Esophagus mucosa (tissue), 1 donor: ENCODE results near the gene ZFP1. TPM values are rescaled to one million over a fixed set of nuclear protein-coding genes. Genes with fewer than 3 reads are reported as not detected.
"Not testable (repeated sequence)": the region's sequence is repeated elsewhere in the genome, so short reads cannot be mapped to it uniquely, and the experiment has no call there.

ENCODE experiments used
- ATAC-seq: fragments of 200-7000 bp; cut with Tn5 transposase; one replicate; pipeline ENCODE4 v1.9.1; 2020
- total RNA-seq: library from RNA; stranded (reverse); gene quantifications from one replicate; pipeline ENCODE4 v1.2.4, GENCODE V29; 2023
- donor health status: DM: yes; HTN: yes; CAD: no.

Gene ZFP1
- total RNA-seq, 1 donor from 2014 or later, result 4.3 TPM

DNA sequence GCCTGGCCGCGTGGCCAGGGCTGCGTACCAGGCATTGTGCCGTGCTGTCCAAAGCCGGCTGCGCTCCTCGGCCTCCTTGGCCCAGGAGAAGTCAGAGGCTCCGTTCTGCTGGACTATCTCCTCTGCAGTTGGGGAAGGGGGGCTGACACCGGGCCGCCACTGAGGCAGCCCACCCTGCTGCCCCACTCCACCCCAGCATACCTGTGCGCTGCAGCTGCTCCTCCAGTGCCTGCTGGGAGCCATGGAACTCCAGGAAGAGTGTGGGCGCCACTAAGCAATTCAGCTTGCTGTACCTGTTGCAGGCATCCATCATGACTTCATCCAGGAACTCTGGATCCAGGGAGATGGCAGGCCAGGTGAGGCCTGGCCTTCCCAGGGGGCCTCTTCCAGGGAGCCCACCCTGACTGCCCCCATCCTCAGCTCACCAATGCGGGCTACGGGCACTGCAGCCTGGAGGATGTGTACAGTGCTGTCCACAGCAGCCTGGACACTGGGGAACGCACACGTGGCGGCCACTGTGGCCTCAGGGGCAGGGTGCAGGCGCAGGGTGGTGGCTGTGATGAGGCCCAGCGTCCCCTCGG lies 34.7 kb upstream of the ZFP1 start:
- no peak for ATAC-seq

DNA sequence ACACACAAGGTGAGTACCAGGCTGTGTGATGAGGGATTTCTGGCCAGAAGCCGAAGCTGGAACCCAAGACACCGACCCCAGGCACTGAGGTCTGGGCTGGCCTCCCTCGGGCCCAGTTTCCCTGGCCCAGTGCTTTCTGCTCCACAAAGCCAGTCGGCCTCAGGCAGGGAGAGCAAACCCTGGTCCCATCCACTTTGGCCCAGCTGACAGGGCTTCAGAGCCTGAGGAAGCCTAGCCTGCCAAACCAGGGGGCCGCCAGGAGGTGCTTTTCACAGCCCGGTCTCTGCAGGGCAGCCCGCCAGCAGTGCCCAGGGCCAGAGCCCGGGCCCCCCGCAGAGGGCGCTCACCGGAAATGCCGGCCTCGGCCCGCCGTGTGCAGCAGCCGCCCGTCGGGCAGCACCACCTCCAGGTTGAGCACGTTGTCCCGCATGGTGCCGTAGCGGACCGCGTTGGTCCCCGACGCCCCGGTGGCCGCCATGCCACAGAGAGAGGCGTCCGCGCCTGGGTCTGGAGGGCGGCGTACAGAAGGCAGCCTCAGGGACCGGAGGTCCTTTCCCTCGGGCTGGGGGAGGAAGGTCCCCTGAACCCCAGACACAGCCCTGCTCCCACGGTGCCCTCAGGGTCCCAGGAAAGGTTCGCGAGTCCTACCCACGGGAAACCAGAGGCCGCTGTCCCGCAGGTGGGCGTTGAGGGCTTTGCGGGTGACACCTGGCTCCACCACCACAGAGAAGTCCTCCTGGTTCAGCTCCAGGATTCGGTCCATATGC lies 34.0 kb upstream of the ZFP1 start:
- no peak for ATAC-seq

DNA sequence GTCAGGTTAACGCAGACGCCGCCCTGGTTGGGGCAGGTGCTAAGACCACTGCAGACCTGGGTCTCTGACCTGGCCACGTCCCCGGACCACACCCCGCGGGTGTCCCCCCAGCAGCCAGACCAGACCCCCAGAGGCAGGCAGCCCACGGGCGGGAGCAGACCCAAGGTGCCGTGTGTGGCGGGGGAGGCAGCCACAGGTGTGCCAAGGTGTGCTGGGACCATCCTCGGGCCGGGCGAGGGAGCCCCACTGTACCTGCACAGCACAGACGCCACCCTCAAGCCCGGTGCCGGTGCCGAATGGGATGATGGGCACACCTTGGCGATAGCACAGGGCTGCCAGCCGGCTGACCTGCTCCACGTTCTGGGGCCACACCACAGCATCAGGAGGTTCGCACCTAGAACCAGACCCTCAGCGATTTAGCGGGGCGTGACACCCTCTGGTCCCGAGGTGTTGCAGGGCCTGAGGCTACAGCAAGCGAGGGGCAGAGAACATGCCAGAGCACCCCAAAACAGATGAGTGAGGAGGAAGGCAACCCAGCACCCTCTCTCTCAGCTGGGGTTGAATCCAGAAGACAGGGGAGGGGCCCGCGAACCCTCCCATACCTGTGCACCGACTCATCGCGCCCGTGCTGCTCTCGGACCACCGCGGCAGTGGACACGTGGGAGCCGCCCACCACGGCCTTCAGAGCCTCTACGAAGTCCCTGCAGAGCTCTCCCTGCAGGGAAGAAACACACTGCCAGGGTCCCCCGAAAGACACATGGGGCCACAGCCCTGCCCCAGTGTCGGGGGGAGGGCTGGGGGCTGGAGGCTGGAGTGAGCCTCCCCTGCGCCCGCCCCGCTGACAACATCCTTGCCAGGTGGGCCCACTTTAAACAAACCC lies 33.1 kb upstream of the ZFP1 start:
- ATAC-seq, result no peak

DNA sequence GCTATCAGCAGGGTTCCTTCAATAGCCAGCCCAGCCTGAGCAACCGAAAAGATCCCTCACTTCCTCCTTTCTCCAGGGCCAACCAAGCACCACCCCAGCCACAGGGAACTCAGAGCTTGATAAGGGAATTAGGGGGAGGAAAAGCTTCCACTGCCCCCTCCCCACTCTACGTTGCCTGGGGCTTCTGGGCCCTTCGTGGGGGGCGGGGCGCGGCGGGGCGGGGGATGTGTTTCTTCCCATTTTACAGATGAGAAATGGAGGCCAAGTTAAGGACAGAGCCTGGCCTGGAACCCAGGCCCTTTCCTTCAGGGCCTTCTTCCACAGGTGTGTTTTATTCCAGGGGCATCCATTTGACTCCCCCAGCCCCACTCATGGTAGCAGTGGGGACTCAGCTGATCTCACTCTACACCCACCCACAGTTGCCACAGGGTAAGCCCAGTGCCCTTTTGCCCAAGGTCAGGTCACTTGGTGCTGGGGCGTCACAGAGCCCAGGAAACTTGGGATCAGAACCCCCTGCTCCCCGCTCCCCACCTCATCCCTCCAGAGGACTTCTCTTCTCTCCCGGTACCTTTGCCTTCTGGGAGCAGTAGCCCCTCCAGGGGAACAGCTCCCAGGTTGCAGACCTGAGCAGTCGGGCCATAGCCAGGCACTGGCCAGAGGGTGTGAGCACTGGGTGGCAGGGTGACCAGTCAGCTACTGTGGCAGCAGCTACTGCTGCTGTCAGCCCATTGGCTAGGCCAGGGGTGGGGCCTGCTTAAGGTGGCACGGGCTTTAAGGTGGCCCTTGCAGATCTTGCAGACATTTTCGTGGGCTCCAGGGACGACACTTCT lies 32.0 kb upstream of the ZFP1 start, which contains the start of gene LDHD:
TSS of gene LDHD (minus strand) at position 700 of the 830 bp plus-strand sequence. CDS start at position 640, 60 bp downstream.
- peak; percentile 87 for ATAC-seq

DNA sequence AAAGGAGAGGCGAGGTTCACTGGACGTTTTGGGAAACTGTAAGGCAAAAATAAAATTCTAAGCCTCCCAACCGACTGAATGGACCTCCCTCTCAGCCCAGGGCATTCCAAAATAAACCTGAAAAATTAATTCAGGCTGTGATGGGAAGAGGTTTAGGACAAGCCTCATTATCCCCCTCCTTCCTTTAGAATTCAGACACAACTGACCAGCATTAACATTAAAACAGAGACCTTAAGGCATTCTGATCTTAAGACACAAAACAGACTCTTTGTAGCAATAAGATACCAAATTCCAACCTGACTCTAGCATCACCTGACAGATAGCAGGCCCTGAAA lies 31.4 kb upstream of the ZFP1 start:
- no peak for ATAC-seq

DNA sequence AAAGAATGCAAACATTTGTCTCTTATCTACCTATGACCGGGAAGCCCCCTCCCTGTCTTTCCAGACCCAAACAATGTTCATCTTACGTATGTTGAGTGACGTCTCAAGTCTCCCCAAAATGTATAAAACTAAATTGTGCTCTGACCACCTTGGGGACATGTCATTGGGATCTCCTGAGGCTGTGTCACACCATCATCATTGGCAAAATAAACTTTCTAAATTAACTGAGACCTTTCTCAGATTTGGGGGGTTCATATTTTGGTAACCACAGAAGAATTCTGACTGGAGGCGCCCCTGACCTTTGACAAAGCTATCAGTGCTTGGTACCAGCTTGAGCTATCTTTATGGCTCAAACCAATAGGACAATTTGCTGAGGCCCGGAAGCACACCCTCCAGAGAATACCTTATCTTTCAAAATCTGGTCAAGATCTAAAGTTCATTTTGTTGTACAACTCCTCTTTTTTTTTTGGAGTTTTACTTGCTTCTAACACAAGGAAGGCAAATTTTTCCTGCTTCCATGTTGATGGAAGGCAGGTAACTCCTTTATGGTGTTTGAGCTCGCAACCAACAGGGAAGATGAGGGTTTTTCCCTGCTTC lies 29.3 kb upstream of the ZFP1 start:
- ATAC-seq, result no peak

DNA sequence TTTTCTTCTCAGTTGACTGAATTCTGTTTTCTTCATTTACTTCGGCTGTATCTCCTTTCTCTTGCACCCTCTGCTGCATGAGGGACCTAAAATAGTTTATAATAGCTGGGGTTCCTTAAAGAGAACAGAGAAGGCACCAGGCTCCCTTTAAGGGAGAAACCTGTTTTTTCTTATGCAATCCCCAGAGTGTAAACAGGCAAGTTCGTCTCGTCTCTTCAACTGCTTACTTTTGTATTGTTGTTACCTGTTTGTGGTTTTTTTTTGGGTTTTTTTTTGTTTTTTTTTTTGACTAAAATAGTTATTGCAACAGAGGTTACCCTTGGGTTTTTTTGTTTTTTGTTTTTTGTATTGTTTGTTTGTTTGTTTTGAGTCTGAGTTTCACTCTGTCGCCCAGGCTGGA lies 28.1 kb upstream of the ZFP1 start:
- ATAC-seq, result no peak

DNA sequence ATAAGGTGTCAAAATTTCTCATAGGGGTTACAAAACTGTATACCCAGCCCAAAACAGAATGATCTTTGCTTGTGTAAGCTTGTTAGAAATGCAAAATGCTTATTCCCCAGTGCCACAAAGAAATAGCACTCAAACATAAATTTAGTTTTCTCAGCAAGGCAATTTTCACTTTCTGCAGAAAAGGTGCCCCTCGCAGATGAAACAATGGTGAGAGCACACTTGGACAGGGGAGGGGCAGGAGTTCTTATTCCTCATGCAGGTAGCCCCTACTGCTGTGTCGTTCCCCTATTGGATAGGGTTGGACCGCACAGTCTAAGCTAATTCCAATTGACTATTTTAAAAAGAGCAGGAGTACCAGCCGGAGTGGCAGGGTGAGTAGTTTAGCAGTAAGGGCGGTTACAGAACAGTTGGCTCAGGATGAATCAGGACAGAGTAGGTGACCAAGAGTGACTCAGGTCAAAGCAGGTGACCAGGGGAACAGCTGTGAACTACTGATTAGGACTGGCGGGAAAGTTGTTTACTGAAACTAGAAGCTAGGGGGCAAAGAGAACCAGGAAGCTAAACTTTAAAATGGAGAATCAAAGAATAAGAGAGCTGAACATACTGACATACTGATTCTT lies 26.3 kb upstream of the ZFP1 start:
- no peak for ATAC-seq

DNA sequence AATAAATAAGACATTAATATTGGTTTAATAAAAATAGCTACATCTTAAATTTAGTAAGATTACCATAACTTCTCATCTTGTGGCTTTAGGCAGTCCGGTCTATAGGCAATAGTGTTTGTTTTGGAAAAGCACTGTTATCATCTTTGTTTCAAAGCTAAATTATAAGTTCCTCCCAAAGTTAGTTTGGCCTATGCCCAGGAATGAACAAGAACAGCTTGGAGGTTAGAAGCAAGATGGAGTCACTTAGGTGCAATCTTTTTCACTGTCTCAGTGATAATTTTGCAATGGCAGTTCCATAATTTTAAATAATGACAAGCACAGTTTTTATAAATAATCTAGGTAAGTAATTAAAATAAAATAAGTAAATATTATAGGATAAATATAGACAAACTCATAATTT lies 25.7 kb upstream of the ZFP1 start:
- ATAC-seq, result no peak

DNA sequence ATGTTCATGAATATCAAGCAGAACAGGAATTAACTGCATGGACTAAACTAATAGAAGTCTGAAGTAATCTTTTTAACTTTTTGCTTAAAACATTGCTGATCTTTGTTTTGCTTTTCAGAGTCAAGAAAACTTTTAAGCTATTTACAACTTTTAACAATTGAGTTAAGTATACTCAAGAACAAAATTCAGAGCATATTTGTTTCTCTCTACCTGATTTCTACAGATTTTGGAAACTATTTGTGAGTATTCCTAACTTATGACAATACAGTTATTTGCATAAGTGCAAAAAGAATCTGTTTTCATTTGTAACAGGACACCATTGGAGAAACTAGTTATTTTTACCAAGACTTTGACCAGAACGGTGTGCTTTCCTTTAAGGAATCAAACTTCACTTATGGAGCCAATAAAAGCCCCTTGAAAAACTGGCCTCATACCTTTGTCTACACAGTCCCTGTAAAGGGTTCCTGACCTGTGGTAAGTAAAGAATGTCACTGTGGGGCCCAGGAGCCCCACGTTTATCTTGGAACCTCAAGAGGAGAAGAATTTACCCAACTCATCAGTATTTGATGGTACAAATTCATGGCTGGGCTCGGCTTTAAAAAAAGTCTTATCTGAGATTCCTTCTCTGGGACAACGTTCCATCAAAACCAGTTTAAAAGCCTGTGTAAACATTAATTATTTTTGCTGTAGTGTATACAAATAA lies 20.5 kb upstream of the ZFP1 start:
- ATAC-seq, result no peak

DNA sequence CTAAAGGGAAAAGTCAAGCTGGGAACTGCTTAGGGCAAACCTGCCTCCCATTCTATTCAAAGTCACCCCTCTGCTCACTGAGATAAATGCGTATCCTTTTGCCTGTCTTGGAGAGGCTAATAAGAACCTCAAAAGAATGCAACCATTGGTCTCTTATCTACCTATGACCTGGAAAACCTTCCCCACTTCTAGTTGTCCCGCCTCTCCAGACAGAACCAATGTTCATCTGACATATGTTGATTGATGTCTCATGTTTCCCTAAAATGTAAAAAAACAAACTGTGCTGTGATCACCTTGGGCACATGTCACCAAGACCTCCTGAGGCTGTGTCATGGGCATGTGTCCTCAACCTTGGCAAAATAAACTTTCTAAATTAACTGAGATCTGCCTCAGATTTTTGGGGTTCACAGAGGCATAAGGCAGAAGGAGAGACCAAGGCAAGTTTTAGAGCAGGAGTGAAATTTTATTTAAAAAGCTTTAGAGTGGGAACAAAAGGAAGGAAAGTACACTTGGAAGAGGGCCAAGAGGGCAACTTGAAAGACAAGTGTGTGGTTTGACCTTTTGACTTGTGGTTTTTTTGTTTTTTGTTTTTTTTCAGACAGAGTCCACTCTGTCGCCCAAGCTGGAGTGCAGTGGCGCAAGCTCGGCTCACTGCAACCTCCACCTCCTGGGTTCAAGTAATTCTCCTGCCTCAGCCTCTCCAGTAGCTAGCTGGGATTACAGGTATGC lies 18.7 kb upstream of the ZFP1 start:
- ATAC-seq, result not testable (repeated sequence)

DNA sequence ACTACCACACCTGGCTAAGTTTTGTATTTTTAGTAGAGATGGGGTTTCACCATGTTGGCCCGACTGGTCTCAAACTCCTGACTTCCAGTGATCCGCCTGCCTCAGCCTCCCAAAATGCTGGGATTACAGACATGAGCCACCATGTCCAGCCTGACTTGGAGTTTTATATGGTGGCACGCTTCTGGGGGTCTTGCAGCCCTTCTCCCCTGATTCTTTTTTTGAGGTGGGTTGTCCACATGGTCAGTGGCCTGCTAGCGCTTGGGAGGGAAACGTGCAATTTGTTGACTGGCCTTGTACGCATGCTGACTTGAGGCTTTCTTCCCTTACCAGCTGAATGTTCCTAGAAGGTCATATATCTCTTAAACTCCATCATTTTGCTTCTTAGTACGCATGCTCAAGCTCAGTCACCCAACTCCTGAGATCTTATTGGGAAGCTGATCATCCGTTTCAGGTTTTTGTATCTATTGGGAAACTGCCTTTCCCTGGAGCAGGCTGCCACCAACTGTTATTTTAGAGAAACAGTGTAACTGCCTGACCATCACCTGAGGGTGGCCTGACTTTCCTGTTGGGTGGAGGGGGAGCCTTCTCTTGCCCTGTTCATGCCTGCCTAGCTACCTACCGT lies 18.1 kb upstream of the ZFP1 start:
- ATAC-seq, result peak; percentile 29

DNA sequence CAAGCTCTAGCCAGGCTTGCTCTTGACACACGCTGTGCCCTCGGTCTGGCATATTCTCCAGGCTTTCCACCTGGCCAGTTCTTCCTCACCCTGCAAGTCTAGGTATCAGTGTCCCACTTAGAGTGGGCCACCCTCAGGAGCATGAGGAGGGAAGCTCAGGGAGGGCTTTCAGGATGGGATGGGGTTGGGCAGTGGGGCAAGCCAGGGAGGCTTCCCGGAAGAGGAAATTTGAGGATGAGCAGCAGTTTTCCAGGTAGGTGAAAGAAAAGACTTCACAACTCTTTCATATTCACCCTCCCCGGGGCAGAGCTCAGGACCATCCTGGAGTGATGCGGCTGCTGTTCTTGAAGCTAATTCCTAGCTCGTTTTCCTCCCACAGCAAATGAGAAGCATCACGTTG lies 17.2 kb upstream of the ZFP1 start:
- no peak for ATAC-seq

DNA sequence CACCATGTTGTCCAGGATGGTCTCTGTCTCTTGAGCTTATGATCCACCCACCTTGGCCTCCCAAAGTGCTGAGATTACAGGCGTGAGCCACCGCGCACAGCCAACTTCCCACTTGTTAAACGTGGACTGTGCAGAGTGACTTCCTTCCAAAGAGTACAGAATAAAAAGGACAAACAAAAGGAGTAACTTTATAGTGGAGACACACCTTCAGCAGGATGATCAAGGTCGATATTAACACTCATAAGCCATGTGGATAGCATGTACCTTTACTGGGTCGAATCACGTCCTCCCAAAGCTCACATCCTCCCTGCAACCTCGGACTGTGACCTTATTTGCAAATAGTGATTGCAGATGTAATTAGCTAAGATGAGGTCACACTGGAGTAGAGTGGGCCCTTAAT lies 10.1 kb upstream of the ZFP1 start:
- ATAC-seq, result no peak

DNA sequence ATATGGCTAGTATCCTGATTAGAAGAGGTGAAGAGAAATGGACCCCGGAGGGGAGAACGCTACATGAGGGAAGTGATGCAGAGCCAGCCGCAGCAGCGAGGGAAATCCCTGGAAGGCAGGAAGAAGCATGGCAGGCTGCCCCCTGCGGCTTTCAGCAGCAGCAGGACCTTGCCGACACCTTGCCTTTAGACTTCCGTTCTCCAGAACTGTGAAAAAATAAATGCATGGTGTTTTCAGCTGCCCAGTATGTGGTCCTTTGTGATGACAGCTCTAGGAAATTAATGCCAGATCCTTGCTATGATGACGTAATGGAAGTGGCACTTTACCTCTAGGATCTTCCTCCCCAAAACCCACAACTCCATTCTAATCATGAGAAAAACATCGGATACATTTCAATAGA lies 9.7 kb upstream of the ZFP1 start:
- no peak for ATAC-seq

DNA sequence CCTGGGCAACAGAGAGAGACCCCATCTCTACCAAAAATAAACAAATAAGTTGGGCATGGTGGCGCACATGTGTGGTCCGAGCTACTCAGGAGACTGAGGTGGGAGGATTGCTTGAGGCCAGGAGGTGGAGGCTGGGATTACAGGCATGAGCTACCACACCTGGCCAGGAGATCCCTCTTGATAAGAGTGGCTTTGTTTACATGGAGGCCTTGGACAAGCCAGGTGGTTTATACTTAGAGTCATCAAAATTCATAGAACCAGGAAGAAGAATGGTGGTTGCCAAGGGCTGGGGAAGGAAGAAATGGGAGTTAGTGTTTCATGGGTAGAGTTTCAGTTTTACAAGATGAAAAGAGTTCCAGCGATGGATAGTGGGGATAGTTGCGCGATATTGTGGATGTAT lies 8.8 kb upstream of the ZFP1 start:
- no peak for ATAC-seq

DNA sequence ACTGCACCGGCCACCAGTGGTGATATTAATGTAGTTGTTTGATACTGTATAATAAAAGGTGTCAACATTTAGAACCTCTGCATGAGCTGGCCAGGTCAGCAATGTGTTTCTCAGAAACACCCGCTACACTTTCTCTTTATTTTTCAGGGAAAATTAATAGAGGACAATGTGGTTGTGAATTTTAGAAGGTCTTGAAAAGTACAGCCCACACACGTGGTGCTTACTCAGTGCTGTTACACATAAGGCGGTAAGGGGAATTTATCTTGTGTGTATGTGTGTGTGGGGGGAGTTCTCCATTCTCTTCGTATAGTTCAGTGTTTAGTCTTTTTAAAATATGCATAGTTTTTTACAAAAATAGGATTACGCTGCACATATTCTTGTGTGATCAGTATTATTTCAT lies 4.4 kb upstream of the ZFP1 start:
- ATAC-seq, result no peak

DNA sequence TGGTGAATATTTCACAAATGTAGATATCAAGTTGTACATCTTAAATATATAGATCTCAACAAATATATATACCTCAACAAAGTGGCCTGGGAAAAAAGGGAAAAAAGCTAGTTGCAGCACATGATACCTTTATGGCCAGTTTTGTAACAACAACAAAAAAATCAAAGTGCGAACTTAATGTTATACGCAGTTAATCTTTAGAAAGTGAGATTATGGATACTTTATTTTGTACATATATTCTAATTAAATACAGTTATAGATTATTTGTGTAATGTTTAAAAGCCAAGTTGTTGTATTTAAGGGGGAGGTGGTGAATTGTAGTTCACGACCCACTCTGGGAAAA lies 385 bp upstream of the ZFP1 start:
- no peak for ATAC-seq

DNA sequence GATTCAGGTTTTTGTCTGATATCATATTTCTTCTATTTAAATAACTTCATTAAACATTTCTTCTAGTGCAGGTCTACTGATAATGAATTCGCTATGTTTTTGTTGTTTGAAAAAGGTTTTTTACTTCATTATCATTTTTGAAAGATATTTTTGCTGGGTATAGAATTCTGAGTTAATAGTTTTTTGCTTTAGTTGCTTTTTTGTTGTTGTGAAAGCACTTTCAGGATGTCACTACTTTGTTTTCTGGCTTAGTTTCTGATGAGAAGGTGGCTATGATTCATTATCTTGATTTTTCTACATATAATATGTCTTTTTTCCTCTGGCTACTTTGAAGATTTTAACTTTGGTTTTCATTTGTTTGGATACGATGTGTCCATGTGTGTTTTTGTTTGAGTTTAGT lies 3.5 kb downstream of the ZFP1 start:
- ATAC-seq, result no peak

DNA sequence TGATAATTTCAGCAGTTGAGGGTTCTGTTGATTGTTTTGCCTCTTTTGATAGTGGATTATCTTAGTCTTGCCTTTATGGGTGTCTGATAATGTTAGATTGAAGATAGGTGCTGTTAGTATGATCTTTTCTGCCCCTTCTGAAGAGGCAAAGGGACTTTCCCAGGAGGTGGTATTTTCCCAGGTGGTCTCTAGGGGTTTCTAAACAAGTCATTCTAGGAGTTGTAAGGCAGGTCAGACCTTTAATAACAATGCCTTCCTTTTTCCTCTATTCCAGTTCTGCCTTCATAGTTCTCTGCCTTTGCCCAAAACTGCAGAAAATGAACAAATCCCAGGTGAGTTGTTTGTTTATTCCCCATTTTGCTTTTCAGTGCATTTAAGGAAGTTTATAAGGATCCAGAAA lies 4.3 kb downstream of the ZFP1 start:
- no peak for ATAC-seq
